ENCODE measurements around the gene OSBPL5. TPM values are rescaled to one million over a fixed set of nuclear protein-coding genes. Genes with fewer than 3 reads are reported as not detected.

The OSBPL5 gene
- total RNA-seq, 1 experiment from 2014 or later = 51.4 TPM

- ChIA-PET POLR2A (ENCODE audit: unreplicated experiment) (interaction anchor here (0.6 kb wide), 1 partner anchor 186 kb away, joined by 4 read pairs; no protein-coding TSS in a partner anchor), CTCF (interaction anchor here (0.8 kb wide), 1 partner anchor 106 kb away, joined by 3 read pairs; no protein-coding TSS in a partner anchor)
- Histone ChIP-seq H3K9me3 (ENCODE audit: low read length) (peaks cover 3% of the 10 kb centered on the region; the same call in 1 of the 2 replicates), H3K27ac (ENCODE audit: low read length) (no peak overlapping the region), H3K9ac (ENCODE audit: low read length) (no peak overlapping the region), H3K4me2 (ENCODE audit: low read length) (no peak overlapping the region), H2AFZ (ENCODE audit: low read length) (no peak overlapping the region), H3K4me1 (ENCODE audit: insufficient read depth, low read length) (no peaks in the 10 kb centered on the region), H4K20me1 (ENCODE audit: low read length) (no peaks in the 10 kb centered on the region), H3K4me3 (ENCODE audit: low read length) (no peak overlapping the region), H3K36me3 (ENCODE audit: low read depth, low read length) (peaks cover 21% of the 10 kb centered on the region), H3K79me2 (ENCODE audit: low read length) (no peaks in the 10 kb centered on the region), H3F3A (ENCODE audit: low read length, unreplicated experiment) (no peaks in the 10 kb centered on the region), H3K27me3 (ENCODE audit: low read length) (no peaks in the 10 kb centered on the region), H3K9me2 (replicated peaks; ENCODE audit: low read length) (no peaks in the 10 kb centered on the region)
- no TSS peak for BruUV-seq (replicated peaks)
- intact Hi-C loops (cut with micrococcal nuclease) = loop anchor here (5.0 kb wide), 1 partner anchor 107 kb away; the partner anchor contains the start of gene MRGPRG
- DNase-seq = peak; percentile 61
- TF ChIP-seq CTCF (conservative IDR thresholded peaks at IDR 0.05; ENCODE audit: low read depth, low read length) = peak; percentile 69
- no peak for TF ChIP-seq EZH2 (IDR thresholded peaks at IDR 0.05; ENCODE audit: low read length, unreplicated experiment)
- no peak for TF ChIP-seq EZH2phosphoT487 (IDR thresholded peaks at IDR 0.05; ENCODE audit: borderline replicate concordance, low read length)
- peak; percentile 84 for ATAC-seq
Measured at GRCh38 chr11:3109921-3110706, 55.0 kb downstream of the OSBPL5 start.

GRCh38 chr11:3109434-3109833, 55.7 kb downstream of the OSBPL5 start:
- intact Hi-C loops (cut with micrococcal nuclease) = no loop called here
- no peaks in the 10 kb centered on the region for H4K20me1 ChIP-seq (ENCODE audit: low read length)
- ChIA-PET CTCF (no interaction called here), POLR2A (ENCODE audit: unreplicated experiment) (interaction anchor here (0.6 kb wide), 1 partner anchor 185 kb away, joined by 4 read pairs; no protein-coding TSS in a partner anchor)
- H2AFZ ChIP-seq (ENCODE audit: low read length) = no peak overlapping the region
- no TSS peak for BruUV-seq (replicated peaks)
- no peak overlapping the region for H3K4me3 ChIP-seq (ENCODE audit: low read length)
- ATAC-seq (no peak), DNase-seq (no peak)
- H3F3A ChIP-seq (ENCODE audit: low read length, unreplicated experiment) = no peaks in the 10 kb centered on the region
- no peaks in the 10 kb centered on the region for H3K9me3 ChIP-seq (ENCODE audit: low read length)
- no peaks in the 10 kb centered on the region for H3K79me2 ChIP-seq (ENCODE audit: low read length)
- H3K36me3 ChIP-seq (ENCODE audit: low read depth, low read length) = peaks cover 16% of the 10 kb centered on the region
- TF ChIP-seq CTCF (conservative IDR thresholded peaks at IDR 0.05; ENCODE audit: low read depth, low read length) (no peak), EZH2phosphoT487 (IDR thresholded peaks at IDR 0.05; ENCODE audit: borderline replicate concordance, low read length) (no peak), EZH2 (IDR thresholded peaks at IDR 0.05; ENCODE audit: low read length, unreplicated experiment) (no peak)
- H3K9ac ChIP-seq (ENCODE audit: low read length) = no peak overlapping the region
- H3K27me3 ChIP-seq (ENCODE audit: low read length) = no peaks in the 10 kb centered on the region
- H3K4me2 ChIP-seq (ENCODE audit: low read length) = no peak overlapping the region
- H3K9me2 ChIP-seq (replicated peaks; ENCODE audit: low read length) = no peaks in the 10 kb centered on the region
- H3K27ac ChIP-seq (ENCODE audit: low read length) = no peak overlapping the region
- no peaks in the 10 kb centered on the region for H3K4me1 ChIP-seq (ENCODE audit: insufficient read depth, low read length)

- Histone ChIP-seq H3K36me3 (ENCODE audit: low read depth, low read length) (peaks cover 7% of the 10 kb centered on the region), H3K9ac (ENCODE audit: low read length) (no peak overlapping the region), H2AFZ (ENCODE audit: low read length) (no peak overlapping the region), H3K4me3 (ENCODE audit: low read length) (no peak overlapping the region), H3K27ac (ENCODE audit: low read length) (no peak overlapping the region), H3K4me2 (ENCODE audit: low read length) (no peak overlapping the region), H3F3A (ENCODE audit: low read length, unreplicated experiment) (no peaks in the 10 kb centered on the region), H3K27me3 (ENCODE audit: low read length) (no peaks in the 10 kb centered on the region), H3K9me2 (replicated peaks; ENCODE audit: low read length) (no peaks in the 10 kb centered on the region), H3K79me2 (ENCODE audit: low read length) (no peaks in the 10 kb centered on the region), H4K20me1 (ENCODE audit: low read length) (no peaks in the 10 kb centered on the region), H3K4me1 (ENCODE audit: insufficient read depth, low read length) (no peaks in the 10 kb centered on the region), H3K9me3 (ENCODE audit: low read length) (no peaks in the 10 kb centered on the region)
- ChIA-PET POLR2A (ENCODE audit: unreplicated experiment) (no interaction called here), CTCF (no interaction called here)
- BruUV-seq (replicated peaks) = no TSS peak
- TF ChIP-seq EZH2 (IDR thresholded peaks at IDR 0.05; ENCODE audit: low read length, unreplicated experiment) = no peak
- TF ChIP-seq EZH2phosphoT487 (IDR thresholded peaks at IDR 0.05; ENCODE audit: borderline replicate concordance, low read length) = no peak
- TF ChIP-seq CTCF (conservative IDR thresholded peaks at IDR 0.05; ENCODE audit: low read depth, low read length) = no peak
- intact Hi-C loops (cut with micrococcal nuclease) = no loop called here
- no peak for DNase-seq
- ATAC-seq = no peak
Measured at GRCh38 chr11:3108183-3108721, 56.9 kb downstream of the OSBPL5 start.
